Measurements from ENCODE around the gene TMEM170A. TPM values are rescaled to one million over a fixed set of nuclear protein-coding genes. Genes with fewer than 3 reads are reported as not detected.
"Not testable (repeated sequence)": the region's sequence is repeated elsewhere in the genome, so short reads cannot be mapped to it uniquely, and the experiment has no call there.

Gene TMEM170A
- total and polyA plus RNA-seq, 9 donors, result 8.6 to 29.0 (median 23.4) TPM

DNA sequence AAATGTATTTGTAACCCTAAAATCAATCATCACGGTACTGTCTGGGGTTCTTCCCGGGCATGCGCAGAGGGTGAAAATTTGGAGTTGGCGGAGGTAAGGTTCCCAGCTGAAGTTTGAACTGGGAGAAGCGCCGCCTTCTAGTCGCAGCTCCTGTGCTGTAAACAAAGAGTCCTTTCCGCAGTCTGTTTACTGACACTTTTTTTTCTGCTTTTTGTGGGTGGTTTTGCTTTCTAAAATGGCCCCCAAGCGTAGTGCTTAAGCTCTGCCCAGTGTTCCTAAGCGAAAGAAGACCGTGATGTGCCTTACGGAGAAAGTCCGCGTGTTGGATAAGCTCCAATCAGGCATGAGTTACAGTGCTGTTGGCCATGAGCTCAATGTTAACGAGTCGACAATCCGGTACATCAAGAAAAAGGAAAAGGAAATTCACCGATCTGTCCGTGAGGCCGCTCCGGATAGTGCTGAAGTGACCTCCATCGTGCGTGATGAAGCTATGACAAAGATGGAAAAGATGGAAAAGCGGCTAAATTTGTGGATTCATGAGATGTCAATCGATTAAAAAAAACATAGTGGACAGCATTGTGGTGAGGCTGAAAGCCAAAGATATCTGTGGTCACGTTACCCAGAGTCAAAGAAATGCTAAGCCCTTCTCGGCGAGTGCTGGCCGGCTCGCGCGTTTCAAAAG lies 30.6 kb downstream of the TMEM170A start:
- no peaks in the 10 kb centered on the region for H3K36me3 ChIP-seq
- WGBS, 3 donors, result 2 to 6% (median 2%) methylated on average over 32 of the region's 32 CpGs
- intact Hi-C loops (cut with DNase I), result no loop called here

DNA sequence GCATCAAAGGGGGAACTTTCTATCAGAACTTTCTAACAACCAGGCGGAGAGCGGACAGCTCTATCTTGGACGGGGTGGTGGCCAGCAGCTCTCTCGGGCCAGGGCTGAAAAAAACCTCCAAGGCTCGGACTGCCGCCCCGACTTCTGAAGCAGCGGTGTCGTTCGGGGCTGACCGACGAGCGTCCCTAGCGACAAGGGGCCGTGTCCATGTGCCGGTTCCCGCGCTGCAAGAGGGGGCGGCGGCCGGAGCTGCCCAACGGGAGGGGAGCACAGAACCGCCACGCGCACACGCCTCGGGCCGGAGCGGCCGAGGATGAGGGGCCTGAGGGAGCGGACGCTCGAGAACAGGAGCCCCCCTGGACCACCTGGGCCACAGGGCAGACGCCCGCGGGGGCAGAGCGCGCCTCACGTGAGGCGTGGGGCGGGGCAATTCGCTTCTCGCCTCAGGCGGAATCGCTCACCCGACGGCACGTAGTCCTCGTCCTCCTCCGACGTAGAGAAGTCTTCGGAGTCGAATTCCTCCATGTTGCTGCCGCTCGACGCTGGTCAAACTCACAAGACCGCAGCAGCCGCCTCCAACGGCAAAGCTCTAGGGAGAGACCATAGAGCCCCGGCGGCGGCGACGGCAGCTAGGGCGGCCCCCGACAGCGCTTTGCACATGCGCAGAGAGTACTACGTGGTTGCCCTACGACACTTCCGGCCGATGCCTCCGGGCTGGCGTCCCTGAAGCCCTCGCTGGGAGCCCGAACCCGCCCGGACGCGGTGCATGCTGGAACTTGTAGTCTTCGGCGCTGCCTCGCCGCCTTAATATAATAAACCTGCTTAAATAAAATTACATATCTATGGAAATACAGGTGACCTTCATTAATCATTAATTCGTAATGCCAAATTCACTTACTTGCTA lies 31.4 kb downstream of the TMEM170A start, which contains the start of gene CFDP1:
Gene CFDP1, minus strand, starts transcription at position 676 of the 904 bp plus-strand sequence. Its CDS starts 151 bp downstream, at position 525.
- Histone ChIP-seq H3K9me3 (no peaks in the 10 kb centered on the region), H3K4me3 (peak within 1 kb of the TSS; percentile 99), H3K36me3 (no peaks in the 10 kb centered on the region), H3K27ac (peak within 1 kb of the TSS; percentile 72 to 94), H3K27me3 (no peaks in the 10 kb centered on the region), H3K4me1 (ENCODE audit: insufficient read depth) (peaks cover 6% of the 10 kb centered on the region)
- TF ChIP-seq CTCF (IDR thresholded peaks at IDR 0.05) (no peak), POLR2A (IDR thresholded peaks at IDR 0.05) (peak; percentile 76), EP300 (IDR thresholded peaks at IDR 0.05) (no peak)
- 1% methylated on average over 54 to 85 of the region's 85 CpGs for WGBS, 3 donors
- intact Hi-C loops (cut with DNase I), result no loop called here
- DNase-seq, result peak; percentile 96 to 97 (median 96)

More for the DNA sequence above, 30.6 kb downstream of the TMEM170A start:
- DNase-seq, result peak in 4 of 5 donors; percentile 71 to 82 (median 73)
- TF ChIP-seq POLR2A (IDR thresholded peaks at IDR 0.05) (no peak), CTCF (IDR thresholded peaks at IDR 0.05) (no peak), EP300 (IDR thresholded peaks at IDR 0.05) (no peak)
- Histone ChIP-seq H3K27me3 (no peaks in the 10 kb centered on the region), H3K4me1 (ENCODE audit: insufficient read depth) (peaks cover 6% of the 10 kb centered on the region), H3K4me3 (peak overlapping the region; percentile 99), H3K9me3 (no peaks in the 10 kb centered on the region), H3K27ac (peak overlapping the region; percentile 72 to 94)

GRCh38 chr16:75429621-75430403 lies 34.7 kb downstream of the TMEM170A start:
- no peaks in the 10 kb centered on the region for H3K36me3 ChIP-seq
- WGBS, 3 donors, result 86 to 88% (median 87%) methylated on average over 11 of the region's 11 CpGs
- TF ChIP-seq EP300 (IDR thresholded peaks at IDR 0.05), result no peak
- no peak for TF ChIP-seq POLR2A (IDR thresholded peaks at IDR 0.05)
- TF ChIP-seq CTCF (IDR thresholded peaks at IDR 0.05), result no peak
- intact Hi-C loops (cut with DNase I), result no loop called here
- no peaks in the 10 kb centered on the region for H3K27me3 ChIP-seq
- H3K4me3 ChIP-seq, result no peak overlapping the region
- DNase-seq, result no peak
- no peak overlapping the region for H3K27ac ChIP-seq
- peaks cover 7% of the 10 kb centered on the region for H3K4me1 ChIP-seq (ENCODE audit: insufficient read depth)
- no peaks in the 10 kb centered on the region for H3K9me3 ChIP-seq

DNA sequence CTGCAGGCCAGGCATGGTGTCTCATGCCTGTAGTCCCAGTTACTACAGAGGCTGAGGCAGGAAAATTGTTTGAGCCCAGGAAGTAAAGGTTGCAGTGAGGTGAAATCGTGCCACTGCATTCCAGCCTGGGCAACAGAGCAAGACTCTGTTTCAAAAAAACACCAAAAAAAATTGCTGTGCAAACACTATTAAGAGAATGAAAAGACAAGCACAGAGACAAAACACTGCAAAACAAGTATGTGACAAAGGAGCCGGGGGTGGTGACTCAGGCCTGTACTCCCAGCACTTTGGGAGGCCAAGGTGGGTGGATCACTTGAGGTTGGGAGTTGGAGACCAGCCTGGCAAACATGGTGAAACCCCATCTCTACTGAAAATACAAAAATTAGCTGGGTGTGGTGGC lies 38.0 kb downstream of the TMEM170A start:
- H3K4me1 ChIP-seq (ENCODE audit: insufficient read depth); H3K9me3 ChIP-seq; H3K36me3 ChIP-seq; H3K4me3 ChIP-seq; intact Hi-C loops (cut with DNase I); H3K27ac ChIP-seq; DNase-seq; H3K27me3 ChIP-seq: not testable (repeated sequence)
- 60 to 70% (median 63%) methylated on average over 2 of the region's 2 CpGs for WGBS, 3 donors

GRCh38 chr16:75424105-75424762 lies 40.3 kb downstream of the TMEM170A start:
- 53 to 69% (median 66%) methylated on average over 18 of the region's 18 CpGs for WGBS, 3 donors
- H3K4me3 ChIP-seq, H3K36me3 ChIP-seq: not testable (repeated sequence)

More at GRCh38 chr16:75424105-75424762, 40.3 kb downstream of the TMEM170A start:
- DNase-seq; H3K27ac ChIP-seq; H3K9me3 ChIP-seq; H3K27me3 ChIP-seq; intact Hi-C loops (cut with DNase I): not testable (repeated sequence)
- peaks cover 15% of the 10 kb centered on the region for H3K4me1 ChIP-seq (ENCODE audit: insufficient read depth)

All from ovary (tissue), 9 donors.